HEK293 (cell line): ENCODE measurements around the gene CENPT.
A peak's percentile ranks its signal among the peaks of the same experiment; 100 is the strongest.

ENCODE experiments used
- CTCF ChIA-PET: fragments of 350-600 bp; formaldehyde crosslinking; extraction: SDS; loops from one replicate; lab custom pipeline; 2021; ENCODE audit warnings: antibody characterized with exemption; lab: Yijun Ruan, JAX
- POLR2A ChIA-PET: fragments of 300-600 bp; formaldehyde crosslinking; extraction: SDS; loops from one replicate; lab custom pipeline; 2020; ENCODE audit warnings: antibody characterized with exemption, inconsistent platforms; lab: Yijun Ruan, JAX
- H3K27ac ChIP-seq: fragments of 200-500 bp; sonication (Bioruptor generic); 2 replicates; pipeline ENCODE4 v1.5.1; 2014; ENCODE audit warnings: low read depth, low read length, control low read depth, inconsistent platforms; ENCODE audit errors: extremely low read depth
- H3K36me3 ChIP-seq, 2 experiments: fragments of 200-500 bp in 1 of 2; sonication (Bioruptor generic) in 1 of 2; 1 replicate in 1 of 2; 2 replicates in 1 of 2; pipeline ENCODE4 v1.5.1; 2014 to 2017; ENCODE audit warnings: inconsistent platforms in 2 of 2, low read length in 2 of 2; ENCODE audit not compliant: control insufficient read depth in 2 of 2, insufficient read depth in 1 of 2
- H3K4me1 ChIP-seq: fragments of 200-500 bp; sonication (Bioruptor generic); 2 replicates; pipeline ENCODE4 v1.5.1; 2014; ENCODE audit warnings: mild to moderate bottlenecking, low read length, inconsistent platforms; ENCODE audit not compliant: control insufficient read depth, insufficient read depth
- H3K4me3 ChIP-seq: 2 replicates; pipeline ENCODE4 v1.5.1; 2011; ENCODE audit warnings: low read depth, mild to moderate bottlenecking, control low read depth, low read length, moderate library complexity
- H3K9me3 ChIP-seq: fragments of 200-500 bp; sonication (Bioruptor generic); 2 replicates; pipeline ENCODE4 v1.5.1; 2014; ENCODE audit warnings: low read depth, low read length, inconsistent platforms; ENCODE audit not compliant: control insufficient read depth, insufficient read depth
- GLI4 ChIP-seq: fragments of 450-650 bp; formaldehyde crosslinking; IDR thresholded peaks from 2 replicates; pipeline ENCODE4 v1.5.1; 2016; ENCODE audit warnings: missing biosample characterization, missing genetic modification characterization
- MZF1 ChIP-seq: fragments of 450-650 bp; formaldehyde crosslinking; IDR thresholded peaks from 2 replicates; pipeline ENCODE4 v1.5.1; 2017; ENCODE audit warnings: missing biosample characterization, missing genetic modification characterization, borderline replicate concordance
- OSR2 ChIP-seq: fragments of 450-650 bp; formaldehyde crosslinking; IDR thresholded peaks from 2 replicates; pipeline ENCODE4 v1.5.1; 2016; ENCODE audit warnings: missing biosample characterization, missing genetic modification characterization
- OVOL3 ChIP-seq: fragments of 450-650 bp; formaldehyde crosslinking; IDR thresholded peaks from 2 replicates; pipeline ENCODE4 v1.5.1; 2016; ENCODE audit warnings: missing biosample characterization, missing genetic modification characterization
- SALL2 ChIP-seq: fragments of 450-650 bp; formaldehyde crosslinking; IDR thresholded peaks from 2 replicates; pipeline ENCODE4 v1.5.0; 2017; ENCODE audit warnings: missing biosample characterization, mild to moderate bottlenecking, missing genetic modification characterization, borderline replicate concordance
- WT1 ChIP-seq: fragments of 450-650 bp; formaldehyde crosslinking; IDR thresholded peaks from 2 replicates; pipeline ENCODE4 v1.5.1; 2016; ENCODE audit warnings: missing biosample characterization, missing genetic modification characterization
- ZBTB17 ChIP-seq: fragments of 450-650 bp; formaldehyde crosslinking; IDR thresholded peaks from 2 replicates; pipeline ENCODE4 v1.5.1; 2016; ENCODE audit warnings: missing biosample characterization, missing genetic modification characterization
- ZNF121 ChIP-seq: fragments of 450-650 bp; formaldehyde crosslinking; IDR thresholded peaks from 2 replicates; pipeline ENCODE4 v1.5.1; 2016; ENCODE audit warnings: missing biosample characterization, missing genetic modification characterization
- ZNF202 ChIP-seq: fragments of 450-650 bp; formaldehyde crosslinking; IDR thresholded peaks from 2 replicates; pipeline ENCODE4 v1.5.1; 2016; ENCODE audit warnings: missing biosample characterization, missing genetic modification characterization, borderline replicate concordance
- ZNF221 ChIP-seq: fragments of 450-650 bp; formaldehyde crosslinking; IDR thresholded peaks from 2 replicates; pipeline ENCODE4 v1.5.1; 2017; ENCODE audit warnings: missing biosample characterization, missing genetic modification characterization, borderline replicate concordance
- ZNF302 ChIP-seq: fragments of 450-650 bp; formaldehyde crosslinking; IDR thresholded peaks from 2 replicates; pipeline ENCODE4 v1.5.1; 2016; ENCODE audit warnings: missing biosample characterization, missing genetic modification characterization, low read depth
- ZNF311 ChIP-seq: fragments of 450-650 bp; formaldehyde crosslinking; IDR thresholded peaks from 2 replicates; pipeline ENCODE4 v1.5.1; 2017; ENCODE audit warnings: missing biosample characterization, missing genetic modification characterization, borderline replicate concordance
- ZNF423 ChIP-seq: fragments of 450-650 bp; formaldehyde crosslinking; IDR thresholded peaks from 2 replicates; pipeline ENCODE4 v1.5.1; 2016; ENCODE audit warnings: missing biosample characterization, missing genetic modification characterization
- ZNF426 ChIP-seq: fragments of 450-650 bp; formaldehyde crosslinking; IDR thresholded peaks from 2 replicates; pipeline ENCODE4 v1.5.1; 2017; ENCODE audit warnings: missing biosample characterization, missing genetic modification characterization, mild to moderate bottlenecking, inconsistent platforms, moderate library complexity
- ZNF555 ChIP-seq: fragments of 450-650 bp; formaldehyde crosslinking; conservative IDR thresholded peaks from 2 replicates; pipeline ENCODE4 v1.5.1; 2017; ENCODE audit warnings: missing biosample characterization, mild to moderate bottlenecking, missing genetic modification characterization, inconsistent platforms
- ZNF558 ChIP-seq: fragments of 450-650 bp; formaldehyde crosslinking; IDR thresholded peaks from 2 replicates; pipeline ENCODE4 v1.5.1; 2016; ENCODE audit warnings: missing biosample characterization, missing genetic modification characterization
- ZNF610 ChIP-seq: fragments of 450-650 bp; formaldehyde crosslinking; IDR thresholded peaks from 2 replicates; pipeline ENCODE4 v1.5.1; 2016; ENCODE audit warnings: missing biosample characterization, missing genetic modification characterization, borderline replicate concordance
- ZNF629 ChIP-seq: fragments of 450-650 bp; formaldehyde crosslinking; IDR thresholded peaks from 2 replicates; pipeline ENCODE4 v1.5.1; 2017; ENCODE audit warnings: missing biosample characterization, missing genetic modification characterization
- ZNF670 ChIP-seq: fragments of 450-650 bp; formaldehyde crosslinking; IDR thresholded peaks from 2 replicates; pipeline ENCODE4 v1.5.1; 2016; ENCODE audit warnings: missing biosample characterization, missing genetic modification characterization, low read depth
- ZNF776 ChIP-seq: fragments of 450-650 bp; formaldehyde crosslinking; IDR thresholded peaks from 2 replicates; pipeline ENCODE4 v1.5.0; 2017; ENCODE audit warnings: missing biosample characterization, missing genetic modification characterization, borderline replicate concordance
- ZNF791 ChIP-seq: fragments of 450-650 bp; formaldehyde crosslinking; IDR thresholded peaks from 2 replicates; pipeline ENCODE4 v1.5.1; 2016; ENCODE audit warnings: missing biosample characterization, missing genetic modification characterization
- TF ChIP-seq, protein P1 (sequence below): fragments of 450-650 bp; formaldehyde crosslinking; IDR thresholded peaks from 2 replicates; pipeline ENCODE4 v1.5.1; 2016; ENCODE audit warnings: missing biosample characterization, missing genetic modification characterization
- TF ChIP-seq, protein P2 (sequence below): fragments of 450-650 bp; formaldehyde crosslinking; IDR thresholded peaks from 2 replicates; pipeline ENCODE4 v1.5.1; 2016; ENCODE audit warnings: missing biosample characterization, missing genetic modification characterization
- TF ChIP-seq, protein P3 (sequence below): fragments of 450-650 bp; formaldehyde crosslinking; IDR thresholded peaks from 2 replicates; pipeline ENCODE4 v1.5.1; 2016; ENCODE audit warnings: missing biosample characterization, missing genetic modification characterization
- TF ChIP-seq, protein P4 (sequence below): fragments of 450-650 bp; formaldehyde crosslinking; IDR thresholded peaks from 2 replicates; pipeline ENCODE4 v1.5.1; 2016; ENCODE audit warnings: missing biosample characterization, missing genetic modification characterization
- TF ChIP-seq, protein P5 (sequence below): fragments of 450-650 bp; formaldehyde crosslinking; IDR thresholded peaks from 2 replicates; pipeline ENCODE4 v1.5.1; 2017; ENCODE audit warnings: missing biosample characterization, missing genetic modification characterization

The CENPT gene

DNA sequence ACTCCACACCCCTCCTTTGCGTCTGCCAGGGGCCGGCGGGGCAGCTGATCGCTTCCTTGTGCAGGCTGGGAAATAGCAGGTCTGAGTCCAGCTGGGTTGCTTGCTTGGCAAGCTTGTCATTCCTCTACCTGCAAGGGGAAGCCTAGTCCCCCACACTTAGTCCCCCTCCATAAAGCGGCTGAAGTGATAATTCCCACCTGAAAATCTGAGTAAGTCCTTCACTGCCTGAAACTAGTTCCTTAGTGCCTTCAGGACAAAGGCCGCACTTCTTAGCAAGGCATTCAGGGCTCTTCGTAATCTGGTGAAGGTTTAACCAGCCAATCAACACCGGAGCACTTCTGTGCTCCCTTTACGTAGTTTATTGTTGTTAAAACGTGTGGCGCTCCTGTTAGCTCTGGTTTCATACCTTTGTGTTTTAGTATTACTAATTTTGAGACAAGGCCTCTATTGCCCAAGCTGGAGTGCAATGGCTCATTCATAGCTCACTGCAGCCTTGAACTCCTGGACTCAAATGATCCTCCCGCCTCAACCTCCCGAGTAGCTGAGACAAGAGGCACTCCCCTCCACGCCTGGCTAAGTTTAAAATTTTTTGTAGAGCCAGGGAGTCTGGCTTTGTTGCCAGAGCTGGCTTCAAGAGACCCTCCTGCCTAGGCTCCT lies 46.4 kb upstream of the CENPT start (continued):
- TF ChIP-seq, protein P1, sequence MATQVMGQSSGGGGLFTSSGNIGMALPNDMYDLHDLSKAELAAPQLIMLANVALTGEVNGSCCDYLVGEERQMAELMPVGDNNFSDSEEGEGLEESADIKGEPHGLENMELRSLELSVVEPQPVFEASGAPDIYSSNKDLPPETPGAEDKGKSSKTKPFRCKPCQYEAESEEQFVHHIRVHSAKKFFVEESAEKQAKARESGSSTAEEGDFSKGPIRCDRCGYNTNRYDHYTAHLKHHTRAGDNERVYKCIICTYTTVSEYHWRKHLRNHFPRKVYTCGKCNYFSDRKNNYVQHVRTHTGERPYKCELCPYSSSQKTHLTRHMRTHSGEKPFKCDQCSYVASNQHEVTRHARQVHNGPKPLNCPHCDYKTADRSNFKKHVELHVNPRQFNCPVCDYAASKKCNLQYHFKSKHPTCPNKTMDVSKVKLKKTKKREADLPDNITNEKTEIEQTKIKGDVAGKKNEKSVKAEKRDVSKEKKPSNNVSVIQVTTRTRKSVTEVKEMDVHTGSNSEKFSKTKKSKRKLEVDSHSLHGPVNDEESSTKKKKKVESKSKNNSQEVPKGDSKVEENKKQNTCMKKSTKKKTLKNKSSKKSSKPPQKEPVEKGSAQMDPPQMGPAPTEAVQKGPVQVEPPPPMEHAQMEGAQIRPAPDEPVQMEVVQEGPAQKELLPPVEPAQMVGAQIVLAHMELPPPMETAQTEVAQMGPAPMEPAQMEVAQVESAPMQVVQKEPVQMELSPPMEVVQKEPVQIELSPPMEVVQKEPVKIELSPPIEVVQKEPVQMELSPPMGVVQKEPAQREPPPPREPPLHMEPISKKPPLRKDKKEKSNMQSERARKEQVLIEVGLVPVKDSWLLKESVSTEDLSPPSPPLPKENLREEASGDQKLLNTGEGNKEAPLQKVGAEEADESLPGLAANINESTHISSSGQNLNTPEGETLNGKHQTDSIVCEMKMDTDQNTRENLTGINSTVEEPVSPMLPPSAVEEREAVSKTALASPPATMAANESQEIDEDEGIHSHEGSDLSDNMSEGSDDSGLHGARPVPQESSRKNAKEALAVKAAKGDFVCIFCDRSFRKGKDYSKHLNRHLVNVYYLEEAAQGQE = 0 out of 2 replicates have a peak, but pooled peaks have one; percentile 6

DNA sequence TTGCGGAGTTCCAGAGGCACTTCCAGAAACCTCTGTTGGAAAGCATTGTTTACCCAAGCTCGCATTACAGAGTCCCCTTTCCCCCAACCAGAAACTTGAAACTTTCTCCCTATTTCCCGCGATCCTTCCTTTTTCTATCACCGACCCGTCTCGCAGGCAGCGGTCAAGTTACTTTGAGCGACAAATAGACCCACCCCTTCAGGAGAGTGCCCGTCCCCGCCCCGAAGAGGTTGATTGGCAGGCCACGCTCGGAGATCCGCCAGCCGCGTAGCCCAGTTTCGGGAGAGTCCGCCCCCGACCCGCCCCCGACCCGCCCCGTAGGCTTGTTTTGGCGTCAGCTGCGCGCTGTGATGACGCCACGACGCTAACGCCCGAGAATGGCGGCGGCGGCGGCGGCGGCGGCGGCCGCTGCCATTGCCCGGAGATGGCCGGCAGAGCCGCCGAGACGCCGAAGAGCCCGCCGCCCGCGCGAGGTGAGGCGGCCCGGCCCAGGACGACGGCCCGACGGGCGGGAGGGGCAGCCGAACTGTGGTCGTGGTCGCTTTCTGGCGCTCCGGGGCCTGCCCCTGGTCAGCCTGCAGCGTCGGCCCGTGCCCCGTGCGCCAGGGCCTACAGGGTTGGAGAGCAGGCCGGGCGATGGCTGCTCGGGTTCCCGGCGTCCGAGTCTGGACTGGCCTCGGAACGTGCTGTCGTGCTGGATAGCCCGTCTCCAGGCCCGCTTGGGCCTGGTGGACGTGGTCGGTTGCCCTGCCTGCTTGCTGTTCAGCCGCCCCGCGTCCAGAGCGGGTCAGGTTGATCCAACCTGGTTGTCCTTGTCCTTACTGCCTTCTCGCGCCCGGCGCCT lies 45.6 kb upstream of the CENPT start, which contains the start of gene PSKH1:
PSKH1 (plus strand) TSS at position 356 of the 844 bp plus-strand sequence. CDS start 15,496 bp downstream, outside the sequence.
- Histone ChIP-seq H3K4me1 (peaks cover 4% of the 10 kb centered on the region), H3K36me3 (peaks cover 0 to 3% of the 10 kb centered on the region in 2 experiments; a peak in 2 of 3 replicates), H3K9me3 (no peaks in the 10 kb centered on the region), H3K4me3 (peak within 1 kb of the TSS; percentile 82), H3K27ac (peak within 1 kb of the TSS; percentile 85)
- ChIA-PET POLR2A (interaction anchor here (0.6 to 1.4 kb wide), 6 partner anchors 9 to 331 kb away, joined by 3 to 8 read pairs (median 4); partner anchors contain the start of genes RANBP10 and TSNAXIP1), CTCF (interaction anchor here (0.6 to 3.2 kb wide), 6 partner anchors 10 to 376 kb away, joined by 3 to 22 read pairs (median 4); no protein-coding TSS in a partner anchor)
- no peak for TF ChIP-seq OVOL3 (tag by site-specific recombination)
- TF ChIP-seq WT1 = no peak
- TF ChIP-seq ZNF302 (tag by site-specific recombination) = no peak
- no peak for TF ChIP-seq ZNF791 (tag by site-specific recombination)
- TF ChIP-seq ZNF426 (tag by site-specific recombination) = no peak
- peak; percentile 93 for TF ChIP-seq ZNF629 (tag by site-specific recombination)
- TF ChIP-seq ZNF423 = no peak
- TF ChIP-seq, protein P2, sequence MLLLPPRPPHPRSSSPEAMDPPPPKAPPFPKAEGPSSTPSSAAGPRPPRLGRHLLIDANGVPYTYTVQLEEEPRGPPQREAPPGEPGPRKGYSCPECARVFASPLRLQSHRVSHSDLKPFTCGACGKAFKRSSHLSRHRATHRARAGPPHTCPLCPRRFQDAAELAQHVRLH = no peak
- TF ChIP-seq GLI4 (tag by site-specific recombination) = no peak
- TF ChIP-seq ZNF558 (tag by site-specific recombination) = no peak
- TF ChIP-seq OSR2 (tag by site-specific recombination) = no peak
- TF ChIP-seq, protein P3, sequence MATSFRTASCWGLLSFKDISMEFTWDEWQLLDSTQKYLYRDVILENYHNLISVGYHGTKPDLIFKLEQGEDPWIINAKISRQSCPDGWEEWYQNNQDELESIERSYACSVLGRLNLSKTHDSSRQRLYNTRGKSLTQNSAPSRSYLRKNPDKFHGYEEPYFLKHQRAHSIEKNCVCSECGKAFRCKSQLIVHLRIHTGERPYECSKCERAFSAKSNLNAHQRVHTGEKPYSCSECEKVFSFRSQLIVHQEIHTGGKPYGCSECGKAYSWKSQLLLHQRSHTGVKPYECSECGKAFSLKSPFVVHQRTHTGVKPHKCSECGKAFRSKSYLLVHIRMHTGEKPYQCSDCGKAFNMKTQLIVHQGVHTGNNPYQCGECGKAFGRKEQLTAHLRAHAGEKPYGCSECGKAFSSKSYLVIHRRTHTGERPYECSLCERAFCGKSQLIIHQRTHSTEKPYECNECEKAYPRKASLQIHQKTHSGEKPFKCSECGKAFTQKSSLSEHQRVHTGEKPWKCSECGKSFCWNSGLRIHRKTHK (tag by site-specific recombination) = no peak
- no peak for TF ChIP-seq ZNF202 (tag by site-specific recombination)
- TF ChIP-seq ZNF311 = no peak
- no peak for TF ChIP-seq SALL2
- TF ChIP-seq ZNF555 (tag by site-specific recombination) = no peak
- TF ChIP-seq ZNF776 (tag by site-specific recombination) = no peak
- no peak for TF ChIP-seq ZNF221 (tag by site-specific recombination)
- TF ChIP-seq ZNF121 (tag by site-specific recombination) = no peak
- TF ChIP-seq ZBTB17 = no peak
- TF ChIP-seq MZF1 (tag by site-specific recombination) = 0 out of 2 replicates have a peak, but pooled peaks have one; percentile 18
- TF ChIP-seq, protein P4, sequence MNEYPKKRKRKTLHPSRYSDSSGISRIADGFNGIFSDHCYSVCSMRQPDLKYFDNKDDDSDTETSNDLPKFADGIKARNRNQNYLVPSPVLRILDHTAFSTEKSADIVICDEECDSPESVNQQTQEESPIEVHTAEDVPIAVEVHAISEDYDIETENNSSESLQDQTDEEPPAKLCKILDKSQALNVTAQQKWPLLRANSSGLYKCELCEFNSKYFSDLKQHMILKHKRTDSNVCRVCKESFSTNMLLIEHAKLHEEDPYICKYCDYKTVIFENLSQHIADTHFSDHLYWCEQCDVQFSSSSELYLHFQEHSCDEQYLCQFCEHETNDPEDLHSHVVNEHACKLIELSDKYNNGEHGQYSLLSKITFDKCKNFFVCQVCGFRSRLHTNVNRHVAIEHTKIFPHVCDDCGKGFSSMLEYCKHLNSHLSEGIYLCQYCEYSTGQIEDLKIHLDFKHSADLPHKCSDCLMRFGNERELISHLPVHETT (tag by site-specific recombination) = no peak
- TF ChIP-seq, protein P5, sequence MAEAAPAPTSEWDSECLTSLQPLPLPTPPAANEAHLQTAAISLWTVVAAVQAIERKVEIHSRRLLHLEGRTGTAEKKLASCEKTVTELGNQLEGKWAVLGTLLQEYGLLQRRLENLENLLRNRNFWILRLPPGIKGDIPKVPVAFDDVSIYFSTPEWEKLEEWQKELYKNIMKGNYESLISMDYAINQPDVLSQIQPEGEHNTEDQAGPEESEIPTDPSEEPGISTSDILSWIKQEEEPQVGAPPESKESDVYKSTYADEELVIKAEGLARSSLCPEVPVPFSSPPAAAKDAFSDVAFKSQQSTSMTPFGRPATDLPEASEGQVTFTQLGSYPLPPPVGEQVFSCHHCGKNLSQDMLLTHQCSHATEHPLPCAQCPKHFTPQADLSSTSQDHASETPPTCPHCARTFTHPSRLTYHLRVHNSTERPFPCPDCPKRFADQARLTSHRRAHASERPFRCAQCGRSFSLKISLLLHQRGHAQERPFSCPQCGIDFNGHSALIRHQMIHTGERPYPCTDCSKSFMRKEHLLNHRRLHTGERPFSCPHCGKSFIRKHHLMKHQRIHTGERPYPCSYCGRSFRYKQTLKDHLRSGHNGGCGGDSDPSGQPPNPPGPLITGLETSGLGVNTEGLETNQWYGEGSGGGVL (tag by site-specific recombination) = no peak
- TF ChIP-seq ZNF670 (tag by site-specific recombination) = no peak
- no peak for TF ChIP-seq ZNF610
